Endothelial cell (in vitro differentiated cells): ENCODE data around the gene RIN3. TPM values are rescaled to one million over a fixed set of nuclear protein-coding genes. Genes with fewer than 3 reads are reported as not detected.

Experiments
- DNase-seq: peaks from one replicate; pipeline ENCODE4 v3.0.0; 2021; ENCODE audit warnings: low spot score
- H3K27ac Mint-ChIP-seq: one replicate; pipeline ENCODE4 v1.8.0; 2021; ENCODE audit warnings: mixed read lengths, inconsistent platforms; ENCODE audit not compliant: unreplicated experiment
- H3K27me3 Mint-ChIP-seq: one replicate; pipeline ENCODE4 v1.8.0; 2021; ENCODE audit warnings: mild to moderate bottlenecking, moderate library complexity, mixed read lengths, inconsistent platforms; ENCODE audit not compliant: unreplicated experiment
- H3K36me3 Mint-ChIP-seq: one replicate; pipeline ENCODE4 v1.8.0; 2021; ENCODE audit warnings: mild to moderate bottlenecking, low read depth, mixed read lengths, inconsistent platforms; ENCODE audit not compliant: unreplicated experiment
- H3K4me1 Mint-ChIP-seq: one replicate; pipeline ENCODE4 v1.8.0; 2021; ENCODE audit warnings: mild to moderate bottlenecking, mixed read lengths, inconsistent platforms; ENCODE audit not compliant: unreplicated experiment
- H3K4me3 Mint-ChIP-seq: one replicate; pipeline ENCODE4 v1.8.0; 2021; ENCODE audit warnings: mild to moderate bottlenecking, mixed read lengths, inconsistent platforms; ENCODE audit not compliant: unreplicated experiment
- H3K9me3 Mint-ChIP-seq: one replicate; pipeline ENCODE4 v1.8.0; 2021; ENCODE audit warnings: mixed read lengths, inconsistent platforms; ENCODE audit not compliant: unreplicated experiment
- CTCF ChIP-seq: fragments of 200-600 bp; sonication (generic); IDR thresholded peaks from one replicate; pipeline ENCODE4 v1.5.0; 2021; ENCODE audit warnings: antibody characterized with exemption; ENCODE audit not compliant: unreplicated experiment
- total RNA-seq: library from RNA; stranded (reverse); fragmentation: NEBNext Ultra II Directional; extraction: Animal tissue kit (Norgen Biotek cat#: 25700); gene quantifications from one replicate; pipeline ENCODE4 v1.2.1, GENCODE V29; 2021; ENCODE audit not compliant: unreplicated experiment

Gene RIN3
- total RNA-seq, 1 donor from 2014 or later, result 25.8 TPM

DNA sequence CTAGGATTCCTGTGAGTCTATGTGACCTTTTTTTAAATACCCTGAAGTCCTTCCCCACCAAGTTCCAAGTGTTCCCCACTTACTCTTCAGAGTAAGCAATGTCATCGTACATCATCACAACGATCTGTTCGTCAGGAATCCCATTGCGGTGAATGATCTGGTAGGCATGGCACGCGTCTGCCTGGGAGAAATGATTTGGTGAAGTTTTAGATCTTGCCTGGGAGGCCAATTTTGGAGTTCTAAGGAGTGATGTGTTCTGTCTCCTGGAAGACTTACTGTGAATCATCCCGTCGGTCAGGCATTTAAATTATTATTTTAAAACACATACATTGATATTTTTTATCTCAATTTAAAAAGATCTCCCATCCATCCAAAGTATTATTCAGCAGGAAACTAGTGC lies 205.1 kb downstream of the RIN3 start:
- Mint-ChIP-seq H3K27ac (no peak overlapping the region), H3K9me3 (no peaks in the 10 kb centered on the region), H3K4me3 (no peak overlapping the region)

GRCh38 chr14:92719421-92719820 lies 205.8 kb downstream of the RIN3 start:
- Mint-ChIP-seq H3K27ac (no peak overlapping the region), H3K36me3 (peaks cover 8% of the 10 kb centered on the region), H3K4me3 (no peak overlapping the region), H3K27me3 (peaks cover 3% of the 10 kb centered on the region), H3K9me3 (no peaks in the 10 kb centered on the region), H3K4me1 (no peaks in the 10 kb centered on the region)
- no peak for DNase-seq
- no peak for TF ChIP-seq CTCF

More for the DNA sequence above, 205.1 kb downstream of the RIN3 start:
- H3K36me3 Mint-ChIP-seq, result peaks cover 3% of the 10 kb centered on the region
- H3K4me1 Mint-ChIP-seq, result no peaks in the 10 kb centered on the region
- peaks cover 3% of the 10 kb centered on the region for H3K27me3 Mint-ChIP-seq
- no peak for TF ChIP-seq CTCF
- DNase-seq, result no peak

- TF ChIP-seq CTCF, result no peak
- Mint-ChIP-seq H3K27me3 (peaks cover 3% of the 10 kb centered on the region), H3K4me1 (no peaks in the 10 kb centered on the region), H3K27ac (no peak overlapping the region), H3K4me3 (no peak overlapping the region), H3K36me3 (peaks cover 8% of the 10 kb centered on the region), H3K9me3 (no peaks in the 10 kb centered on the region)
- DNase-seq, result no peak
These were observed 206.3 kb downstream of the RIN3 start for GRCh38 chr14:92719890-92720323.

- H3K27ac Mint-ChIP-seq, result no peak overlapping the region
- no peak for TF ChIP-seq CTCF
- H3K9me3 Mint-ChIP-seq, result no peaks in the 10 kb centered on the region
- no peaks in the 10 kb centered on the region for H3K27me3 Mint-ChIP-seq
- no peak overlapping the region for H3K4me3 Mint-ChIP-seq
- H3K36me3 Mint-ChIP-seq, result peaks cover 21% of the 10 kb centered on the region
- H3K4me1 Mint-ChIP-seq, result no peaks in the 10 kb centered on the region
- DNase-seq, result no peak
These were observed 211.1 kb downstream of the RIN3 start for GRCh38 chr14:92724516-92725340.
